Stomach (tissue), 4 donors: ENCODE measurements around the gene AMBP.

Source experiments
- POLR2A ChIP-seq, 4 donors: fragments of 450-650 bp; IDR thresholded peaks; one replicate each; pipeline ENCODE4 v1.6.1; 2016; ENCODE audit warnings: antibody characterized with exemption in 4 of 4, control low read depth in 2 of 4, mild to moderate bottlenecking in 1 of 4, moderate library complexity in 1 of 4
- POLR2AphosphoS5 ChIP-seq, 3 donors: sonication (generic); formaldehyde crosslinking; IDR thresholded peaks; one replicate each; pipeline ENCODE4 v1.6.1; 2016; ENCODE audit warnings: antibody characterized with exemption in 3 of 3

DNA sequence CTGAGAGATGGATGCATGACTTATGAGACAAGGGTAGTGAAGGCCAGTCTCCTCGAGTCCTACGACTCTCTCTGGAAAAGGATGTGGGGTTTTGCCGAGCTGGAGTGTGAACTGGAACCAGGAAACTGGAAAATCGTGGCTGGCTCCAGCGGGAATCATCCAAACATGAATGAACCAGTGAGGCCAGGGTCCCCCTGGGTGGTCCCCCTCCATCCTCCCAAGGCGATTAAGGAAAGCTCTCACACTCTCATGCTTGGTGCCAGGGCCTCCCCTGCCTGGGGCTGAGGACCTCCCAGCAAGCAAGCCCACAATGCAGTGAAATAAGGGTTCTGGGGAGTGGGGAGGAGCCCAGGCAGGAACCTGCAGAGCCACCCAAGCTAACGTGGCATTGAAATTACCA lies 9.6 kb upstream of the AMBP start:
- TF ChIP-seq POLR2A (IDR thresholded peaks at IDR 0.05) (no peak), POLR2AphosphoS5 (IDR thresholded peaks at IDR 0.05) (no peak)
